ENCODE data around the gene FAM131C.
A peak's percentile ranks its signal among the peaks of the same experiment; 100 is the strongest.
"Not testable (repeated sequence)": the region's sequence is repeated elsewhere in the genome, so short reads cannot be mapped to it uniquely, and the experiment has no call there.

The FAM131C gene

DNA sequence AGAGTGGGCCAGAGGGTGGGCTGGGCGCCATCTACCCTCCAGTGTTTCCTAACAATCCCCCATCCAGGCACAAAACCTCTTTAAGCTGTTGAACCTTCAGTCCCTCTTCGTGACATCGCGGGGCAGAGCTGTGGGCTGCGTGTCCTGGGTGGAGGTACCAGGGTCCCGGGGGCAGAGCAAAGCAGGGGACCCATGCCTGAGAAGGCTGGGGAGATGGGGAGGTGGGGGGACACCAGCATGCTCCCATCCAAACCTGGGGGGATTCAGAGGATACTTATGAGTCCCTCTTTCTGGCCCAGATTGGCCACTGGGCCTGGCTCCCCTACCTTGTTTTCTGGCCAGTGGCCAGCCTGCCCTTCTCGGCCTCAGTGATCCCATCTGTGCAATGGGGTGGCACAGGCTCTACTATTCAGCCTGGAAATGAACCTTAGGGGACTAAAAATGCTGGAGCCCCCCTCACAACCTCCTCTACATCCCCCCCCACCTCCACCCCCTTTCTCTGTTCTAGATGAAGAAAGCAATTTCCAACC is 40.3 kb downstream of the FAM131C start:
- not testable (repeated sequence) for DNase-seq (ENCODE audit: low spot score)

DNA sequence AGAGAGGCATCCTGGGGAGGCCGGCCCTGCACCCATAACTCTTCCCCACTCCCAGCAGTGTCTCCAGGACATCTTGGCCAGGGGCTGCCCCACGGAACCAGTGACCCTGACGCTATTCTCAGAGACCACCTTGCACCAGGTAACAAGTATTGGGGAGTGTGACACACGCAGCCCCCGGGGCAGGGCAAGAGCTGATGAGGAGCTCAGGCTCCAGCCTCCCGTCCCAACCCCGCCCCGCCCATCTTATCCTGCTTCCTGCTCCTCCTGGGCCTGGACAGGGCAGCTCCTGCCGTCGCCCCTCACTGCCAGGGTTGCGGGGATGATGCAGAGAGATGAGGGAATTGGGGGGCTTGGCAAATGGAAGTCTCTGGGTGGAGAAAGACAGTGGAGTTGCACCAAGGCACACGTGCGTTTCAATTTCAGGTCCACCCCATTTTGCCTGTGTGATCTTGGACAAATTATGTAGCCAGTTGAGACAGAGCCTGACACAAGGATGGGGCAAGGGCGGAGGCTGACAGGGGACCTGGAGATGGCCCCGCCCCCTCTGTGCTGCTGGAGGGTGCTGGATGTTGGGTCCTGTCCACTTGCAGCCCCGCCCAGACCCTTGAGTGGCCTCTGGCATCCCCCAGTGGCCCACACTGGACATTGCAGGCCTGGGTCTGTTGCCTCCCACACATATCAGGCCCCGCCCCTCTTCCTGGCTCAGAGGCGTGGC is 40.9 kb downstream of the FAM131C start:
- peak; percentile 53 for DNase-seq (ENCODE audit: low spot score)

DNA sequence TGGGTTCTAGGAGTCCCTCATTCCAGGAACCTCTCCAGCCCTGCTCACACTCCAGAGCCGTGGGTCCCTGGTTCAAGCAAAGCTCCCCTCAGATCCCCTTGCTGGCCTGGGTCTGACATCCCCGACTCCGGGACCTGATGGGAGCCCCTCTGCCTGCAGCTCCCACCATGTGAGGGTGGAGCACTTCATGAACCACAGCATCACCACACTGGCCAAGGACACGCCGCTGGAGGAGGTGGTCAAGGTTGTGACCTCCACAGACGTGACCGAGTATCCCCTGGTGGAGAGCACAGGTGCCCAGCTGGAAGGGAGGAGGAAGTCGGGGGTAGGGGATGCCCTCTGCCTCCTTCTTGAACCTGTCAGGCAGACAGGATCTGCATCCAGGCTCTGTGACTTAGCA is 41.9 kb downstream of the FAM131C start:
- DNase-seq (ENCODE audit: low spot score), result no peak

DNA sequence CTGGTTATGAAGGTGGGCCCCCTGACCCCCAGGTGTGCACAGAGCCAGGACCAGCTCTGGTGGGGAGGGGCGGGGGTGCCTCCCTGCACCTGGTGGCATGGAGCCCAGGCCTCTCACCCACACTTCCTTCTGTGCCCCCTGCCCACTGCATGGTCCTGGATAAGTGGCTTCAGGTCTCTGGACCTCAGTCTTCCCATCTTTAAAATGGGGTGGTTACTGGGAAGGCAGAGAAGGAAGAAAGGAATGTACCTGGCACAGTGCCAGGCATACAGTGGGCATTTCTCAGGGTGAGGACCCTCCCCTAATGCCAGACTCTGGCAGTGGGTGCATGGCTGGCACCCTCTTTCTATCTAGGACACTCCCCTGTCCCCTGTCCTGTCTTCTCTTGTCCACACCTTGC is 44.2 kb downstream of the FAM131C start:
- DNase-seq (ENCODE audit: low spot score), result no peak

DNA sequence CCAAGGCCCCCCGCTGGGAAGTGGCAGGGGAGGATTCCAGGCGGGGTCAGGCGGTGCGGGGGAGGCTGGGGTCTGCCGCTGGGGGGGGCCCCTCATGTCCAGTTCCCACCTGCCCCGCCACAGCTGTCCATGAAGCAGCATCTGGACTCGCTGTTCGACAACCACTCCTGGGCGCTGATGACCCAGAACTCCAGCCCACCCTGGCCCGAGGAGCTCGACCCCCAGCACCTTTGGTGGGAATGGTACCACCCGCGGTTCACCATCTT is 44.5 kb downstream of the FAM131C start:
- not testable (repeated sequence) for DNase-seq (ENCODE audit: low spot score)

DNA sequence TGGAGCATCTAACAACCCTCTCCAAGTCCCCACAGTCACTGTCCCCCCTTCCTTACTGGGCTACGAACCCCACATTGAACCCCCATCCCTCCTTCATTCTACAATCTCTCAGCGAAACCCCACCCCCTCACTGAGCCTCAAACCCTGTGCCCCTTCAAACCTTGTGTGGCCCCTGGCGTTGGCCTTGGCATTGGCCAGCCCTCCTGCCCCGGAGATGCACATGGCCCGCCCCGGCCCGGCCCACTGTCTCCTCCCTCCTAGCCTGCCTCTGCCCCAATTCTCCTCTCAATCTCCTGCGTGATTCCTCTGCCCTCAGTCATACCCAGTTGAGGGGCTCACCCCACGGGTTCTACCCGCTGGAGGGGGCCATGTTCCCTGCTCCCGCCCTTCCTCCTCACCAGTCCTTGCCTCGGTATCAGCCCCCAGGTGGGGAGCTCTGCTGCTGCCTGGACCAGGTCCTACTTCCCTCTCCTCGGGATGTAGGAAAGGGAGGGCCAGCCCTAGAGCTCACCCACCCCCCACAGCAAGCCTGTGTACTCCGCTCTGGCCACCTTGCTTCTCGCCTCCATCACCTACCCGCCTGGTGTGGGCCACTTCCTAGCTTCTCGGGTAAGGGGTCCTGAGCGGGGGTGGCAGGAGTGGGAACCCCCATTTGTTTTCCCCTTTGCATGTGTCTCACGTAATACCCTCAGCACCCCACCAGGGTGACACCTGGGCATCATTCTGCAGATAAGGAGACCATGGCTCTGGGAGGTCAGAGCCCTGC is 45.0 kb downstream of the FAM131C start:
- no peak for DNase-seq (ENCODE audit: low spot score)

DNA sequence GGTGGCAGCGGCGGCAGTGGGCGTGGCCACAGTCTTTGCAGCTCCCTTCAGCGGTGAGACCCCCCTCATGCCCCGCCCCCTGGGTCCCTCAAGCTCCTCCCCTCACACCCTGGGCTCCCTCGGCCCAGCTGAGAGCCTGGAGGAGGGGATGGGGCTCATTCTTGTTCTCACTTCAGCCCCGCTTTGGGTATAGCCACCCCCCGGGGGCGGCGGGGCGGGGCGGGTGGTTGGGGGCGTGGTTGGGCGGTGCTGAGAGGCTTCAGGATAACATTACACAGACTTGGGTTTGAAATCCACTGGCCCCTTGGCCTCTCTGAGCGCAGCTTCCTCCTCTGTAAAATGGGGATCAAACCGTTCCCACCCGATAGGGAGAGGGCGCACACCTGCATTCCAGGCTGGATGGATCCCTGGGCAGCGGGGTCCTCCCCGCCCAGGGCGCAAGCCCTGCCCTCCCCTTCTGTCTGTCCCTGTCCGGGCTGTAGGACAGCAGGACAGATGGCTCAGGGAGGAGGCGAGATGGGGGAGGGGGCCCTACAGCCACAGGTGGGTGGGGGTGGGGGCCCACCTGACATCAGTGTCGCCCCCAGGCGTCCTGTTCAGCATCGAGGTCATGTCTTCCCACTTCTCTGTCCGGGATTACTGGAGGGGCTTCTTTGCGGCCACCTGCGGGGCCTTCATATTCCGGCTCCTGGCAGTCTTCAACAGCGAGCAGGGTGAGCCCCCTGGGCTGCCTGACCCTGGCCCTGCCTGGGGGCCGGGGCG is 46.5 kb downstream of the FAM131C start:
- no peak for DNase-seq (ENCODE audit: low spot score)

DNA sequence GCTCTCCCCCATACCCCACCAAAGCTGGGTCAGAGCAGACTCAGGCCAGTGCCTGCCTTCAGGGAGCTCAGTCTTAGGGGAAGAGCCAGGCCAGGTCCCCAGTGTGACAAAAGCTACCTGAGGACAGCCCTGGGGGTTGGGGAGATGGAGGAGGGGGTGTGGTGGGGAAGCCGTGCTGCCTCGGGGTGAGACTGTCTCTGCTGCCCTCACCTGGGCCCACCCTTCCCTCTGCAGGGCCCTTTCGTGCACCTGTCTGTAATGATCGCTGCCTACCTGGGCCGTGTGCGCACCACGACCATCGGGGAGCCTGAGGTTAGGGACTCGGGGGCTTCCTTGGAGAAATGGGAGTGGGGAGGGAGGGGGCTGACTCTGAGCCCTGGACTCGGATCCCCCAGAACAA is 47.1 kb downstream of the FAM131C start:
- DNase-seq (ENCODE audit: low spot score), result not testable (repeated sequence)

DNA sequence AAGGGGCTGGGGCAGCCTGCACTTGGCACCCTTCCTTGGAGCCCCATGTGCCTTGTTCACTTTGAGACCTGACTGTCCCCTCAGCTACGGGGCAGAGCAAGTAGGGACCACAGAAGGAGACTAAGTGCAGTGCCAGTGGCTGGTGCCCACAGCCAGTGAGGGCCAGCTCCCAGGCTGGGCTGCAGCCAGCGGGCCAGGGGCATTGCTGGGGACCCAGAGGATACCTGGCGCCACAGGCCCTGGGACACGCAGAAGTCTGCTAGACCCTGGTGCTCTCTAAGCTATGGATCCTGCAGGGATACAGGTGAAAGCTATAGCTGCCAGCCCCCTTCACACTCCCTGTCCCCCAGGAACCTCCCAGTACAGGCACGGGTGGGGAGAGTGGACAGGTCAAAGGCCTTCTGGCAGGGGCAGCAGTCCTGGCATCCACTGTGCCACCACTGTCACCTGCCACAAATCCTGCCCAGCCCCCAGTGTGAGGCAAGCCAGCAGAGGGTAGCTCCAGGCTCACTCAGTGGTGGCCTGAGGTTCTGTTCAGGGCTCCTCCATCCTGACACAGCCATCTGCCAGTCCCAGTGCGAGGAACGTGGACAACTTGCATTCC is 50.3 kb downstream of the FAM131C start:
- DNase-seq (ENCODE audit: low spot score), result no peak

DNA sequence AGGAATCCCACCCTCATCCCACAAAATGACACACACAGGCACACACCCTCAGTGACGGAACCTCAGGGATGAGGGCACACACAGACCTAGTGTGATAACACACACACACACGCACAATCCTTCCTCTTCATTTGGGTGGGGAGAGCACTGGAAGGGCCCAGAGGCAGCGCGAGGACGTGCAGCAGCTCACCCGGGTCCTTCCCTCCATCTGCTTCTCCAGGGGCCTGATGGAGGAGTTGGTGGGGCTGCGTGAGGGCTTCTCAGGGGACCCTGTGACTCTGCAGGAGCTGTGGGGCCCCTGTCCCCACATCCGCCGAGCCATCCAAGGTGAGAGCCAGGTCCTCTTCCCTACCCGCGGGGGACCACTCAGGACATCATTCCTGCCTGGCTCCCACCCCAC is 51.1 kb downstream of the FAM131C start:
- DNase-seq (ENCODE audit: low spot score), result no peak

DNA sequence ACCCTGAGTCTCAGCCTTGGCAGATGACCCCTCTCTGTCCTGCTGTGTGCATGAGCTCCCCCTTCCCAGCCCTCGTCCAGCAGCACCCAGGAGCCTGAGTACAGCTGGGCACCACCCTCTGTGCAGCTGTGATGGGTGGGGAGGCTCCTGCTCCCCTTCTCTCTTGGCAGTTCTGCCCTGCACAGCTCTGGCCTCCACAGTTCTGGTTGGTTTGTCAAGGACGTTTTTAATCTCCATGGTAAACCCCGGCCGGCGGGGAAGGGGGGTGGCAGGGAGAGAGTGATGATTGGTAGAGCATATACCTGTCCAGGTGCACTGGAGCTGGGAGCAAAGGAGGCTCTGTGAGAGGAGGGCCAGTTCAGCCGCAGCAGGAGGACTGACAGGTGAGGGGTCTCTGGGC is 51.8 kb downstream of the FAM131C start, which contains the start of gene CLCNKA:
Gene CLCNKA, plus strand, starts transcription at position 356 of the 400 bp plus-strand sequence. CDS start 584 bp downstream, outside the sequence.
- DNase-seq (ENCODE audit: low spot score), result no peak

DNA sequence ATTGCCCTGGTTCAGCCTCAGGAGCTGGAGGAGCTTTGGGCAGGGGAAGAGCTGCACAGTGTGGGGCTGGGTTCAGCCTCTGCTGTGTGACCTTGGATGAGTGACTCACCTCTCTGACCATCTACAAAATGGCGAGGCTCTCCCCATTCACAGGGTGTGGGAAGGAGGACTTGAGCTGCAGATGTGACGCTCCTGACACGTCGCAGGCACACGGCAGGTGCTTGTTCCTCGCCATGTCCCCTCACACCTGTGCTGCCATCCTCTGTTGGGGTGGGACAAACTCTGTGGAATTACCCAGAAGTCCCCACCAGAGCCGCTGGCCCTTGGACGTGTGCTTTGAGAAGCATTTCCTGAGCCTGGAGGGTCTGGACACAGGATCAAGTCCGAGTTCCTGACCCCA is 52.6 kb downstream of the FAM131C start:
- not testable (repeated sequence) for DNase-seq (ENCODE audit: low spot score)

DNA sequence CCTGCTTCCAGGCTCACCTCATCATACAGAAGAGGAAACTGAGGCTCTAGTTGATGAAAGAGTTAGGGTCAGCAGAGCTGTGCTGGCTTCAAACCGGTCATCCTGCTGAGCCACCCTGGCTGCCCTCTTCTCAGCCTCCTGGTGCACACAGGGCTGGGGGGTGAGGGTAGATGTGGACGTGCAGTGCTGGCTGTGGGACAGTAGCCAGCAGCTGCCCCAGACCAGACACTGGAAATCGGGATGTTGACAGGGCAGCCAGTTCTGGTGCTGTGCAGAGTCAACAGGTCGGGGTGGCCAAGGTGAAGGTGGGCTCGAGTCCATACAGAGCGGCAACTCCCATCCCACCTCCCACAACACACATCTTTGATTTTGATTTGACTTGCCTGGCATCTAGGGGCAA is 53.1 kb downstream of the FAM131C start:
- DNase-seq (ENCODE audit: low spot score), result no peak

DNA sequence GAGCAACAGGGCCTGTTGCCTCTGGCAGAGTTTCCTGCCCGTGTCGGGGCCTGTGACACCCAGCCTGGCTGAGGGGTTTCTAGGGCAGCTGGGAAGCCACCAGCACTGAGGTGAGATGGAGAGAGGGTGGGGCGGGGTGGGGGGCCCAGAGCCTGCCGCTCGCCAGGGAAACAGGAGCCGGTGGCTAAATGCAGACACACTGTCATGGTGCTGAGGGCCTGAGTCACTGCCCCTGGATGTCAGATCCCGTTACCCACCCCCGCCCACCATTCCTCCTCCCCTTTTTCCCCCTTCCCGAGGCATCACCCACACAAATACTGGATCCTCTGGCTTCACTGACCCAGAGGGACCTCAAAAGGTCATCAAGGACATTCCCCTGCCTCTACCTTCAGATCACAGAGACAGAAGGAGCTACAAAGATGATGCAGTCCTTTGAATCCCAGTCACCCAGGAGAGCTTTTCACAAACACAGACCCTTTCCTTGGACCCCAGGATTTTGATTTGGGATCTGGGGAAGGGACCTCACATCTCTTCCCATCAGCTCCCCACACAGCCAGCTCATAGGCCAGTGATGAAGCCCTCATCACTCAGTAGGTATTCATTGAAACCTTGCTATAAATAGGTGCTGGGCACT is 53.7 kb downstream of the FAM131C start:
- no peak for DNase-seq (ENCODE audit: low spot score)

DNA sequence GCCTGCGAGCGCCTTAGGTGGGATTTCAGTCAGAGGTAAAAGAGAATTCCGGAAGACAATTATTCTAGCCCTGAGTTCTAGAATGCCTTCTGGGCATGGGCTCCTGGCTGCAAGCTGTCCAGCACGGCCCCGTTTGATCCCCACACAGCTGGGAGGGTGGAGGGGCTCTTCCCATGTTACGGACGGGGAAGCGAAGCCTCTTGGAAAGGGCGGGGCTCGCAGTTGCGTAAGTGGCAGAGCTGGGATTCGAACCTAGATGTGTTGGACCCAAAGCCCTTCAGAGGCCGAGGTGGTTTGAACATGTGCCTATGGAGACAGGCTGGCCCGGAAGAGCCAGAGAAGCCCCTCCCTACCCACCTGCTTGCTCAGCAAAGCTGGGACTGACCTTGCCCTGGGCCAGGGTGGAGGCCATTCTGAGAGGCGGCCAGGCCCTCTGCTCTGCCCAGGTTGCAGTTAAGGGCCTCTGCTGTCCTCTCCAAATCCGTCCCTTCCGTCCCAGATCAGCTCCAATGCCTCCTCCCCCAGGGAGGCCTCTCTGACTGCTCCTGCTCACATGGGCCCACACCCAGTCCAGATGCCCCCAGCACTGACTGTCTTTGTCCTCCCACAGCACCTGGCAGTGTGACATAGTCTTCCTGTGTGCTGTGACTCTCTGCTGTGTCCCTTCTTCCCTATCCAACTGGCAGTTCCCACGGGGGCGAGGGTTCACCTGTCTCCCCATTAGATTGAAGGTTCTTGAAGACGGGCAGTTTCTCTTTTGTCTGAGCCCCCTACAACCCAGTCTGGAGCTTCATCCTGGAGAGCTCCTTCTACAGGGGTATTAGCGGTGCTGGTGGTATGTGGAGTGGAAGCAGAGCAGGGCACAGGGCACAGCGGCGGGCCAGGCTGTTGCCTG is 54.5 kb downstream of the FAM131C start:
- no peak for DNase-seq (ENCODE audit: low spot score)

DNA sequence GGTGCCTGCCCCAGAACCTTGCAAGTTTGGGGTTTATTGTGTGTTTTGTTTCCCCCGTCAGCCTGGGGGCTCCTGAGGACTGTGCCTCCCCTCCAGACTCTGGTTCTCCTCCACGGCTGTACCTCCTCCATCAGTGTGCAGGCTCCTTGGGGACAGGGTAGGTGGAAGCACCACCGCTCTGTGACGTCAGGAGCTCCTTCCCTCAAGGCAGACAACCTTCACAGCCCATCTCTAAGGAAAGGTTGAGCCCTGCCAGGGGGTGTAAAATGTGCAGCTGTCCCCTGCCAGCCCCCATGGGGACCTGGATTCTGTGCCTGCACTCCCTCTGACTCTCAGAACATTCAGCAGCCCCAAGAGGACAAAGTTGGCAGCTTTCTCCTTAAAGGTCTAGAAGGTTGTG is 55.1 kb downstream of the FAM131C start:
- DNase-seq (ENCODE audit: low spot score), result no peak

DNA sequence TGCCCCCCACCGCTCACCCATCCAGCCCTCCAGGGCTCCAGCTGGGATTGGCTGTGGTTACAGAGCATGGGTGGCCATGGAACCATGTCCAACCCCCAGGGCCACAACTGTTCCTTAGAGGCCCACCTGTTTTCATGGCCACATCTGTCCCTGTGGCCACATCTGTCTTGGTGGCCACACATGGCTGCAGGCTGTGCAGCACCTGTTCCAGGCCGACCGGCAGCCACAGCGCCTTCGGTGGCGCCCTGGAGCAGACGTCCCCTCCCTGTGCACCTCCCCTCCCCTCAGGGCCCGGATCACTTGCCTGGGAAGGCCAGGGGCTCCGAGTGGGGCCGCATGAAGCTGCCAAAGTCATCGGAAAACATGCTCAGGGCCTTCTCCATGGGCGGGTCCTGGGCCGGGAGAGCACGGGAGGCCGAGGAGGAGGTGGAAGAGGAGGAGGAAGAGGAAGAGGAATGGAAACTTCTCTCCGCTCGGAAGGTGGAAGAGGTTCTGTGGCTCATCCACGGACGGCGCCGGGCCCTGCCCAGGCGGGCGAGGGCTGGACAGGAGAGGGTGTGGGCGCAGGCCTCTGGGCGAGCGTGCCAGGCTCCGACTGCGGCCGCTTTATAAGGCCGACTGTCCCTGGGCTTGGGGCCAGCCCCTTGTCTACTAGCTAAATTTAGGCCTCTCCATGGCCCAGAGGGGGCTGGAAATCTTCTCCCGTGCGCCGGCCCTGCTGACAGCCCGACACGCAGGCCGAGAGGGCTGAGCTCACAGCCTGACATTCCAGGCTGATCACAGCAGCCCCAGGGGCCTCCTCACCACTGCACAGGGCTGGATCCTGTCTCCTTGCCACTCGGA is 55.8 kb downstream of the FAM131C start, which contains the start of gene HSPB7:
Gene HSPB7, minus strand, starts transcription at position 583 of the 843 bp plus-strand sequence. Its CDS starts 80 bp downstream, at position 503.
- DNase-seq (ENCODE audit: low spot score), result no peak

DNA sequence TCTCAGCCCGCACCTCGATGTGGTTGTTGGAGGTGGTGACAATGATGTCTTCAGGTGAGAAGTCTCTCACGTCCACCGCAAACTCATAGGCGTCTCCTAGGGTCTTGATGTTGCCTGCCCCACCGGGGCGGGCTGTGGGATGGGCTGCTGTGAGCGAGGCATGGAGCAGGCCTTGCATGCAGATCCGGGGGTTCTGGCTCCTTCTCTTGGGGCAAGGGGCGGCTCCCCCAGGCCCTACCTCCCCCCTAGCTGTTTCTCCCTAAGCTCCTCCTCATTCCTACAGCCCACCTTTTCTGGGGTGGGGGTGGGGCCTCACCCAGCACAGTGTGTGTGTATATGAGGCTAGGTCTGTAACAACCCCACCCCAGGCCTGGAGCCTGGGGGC is 56.4 kb downstream of the FAM131C start:
- no peak for DNase-seq (ENCODE audit: low spot score)

DNA sequence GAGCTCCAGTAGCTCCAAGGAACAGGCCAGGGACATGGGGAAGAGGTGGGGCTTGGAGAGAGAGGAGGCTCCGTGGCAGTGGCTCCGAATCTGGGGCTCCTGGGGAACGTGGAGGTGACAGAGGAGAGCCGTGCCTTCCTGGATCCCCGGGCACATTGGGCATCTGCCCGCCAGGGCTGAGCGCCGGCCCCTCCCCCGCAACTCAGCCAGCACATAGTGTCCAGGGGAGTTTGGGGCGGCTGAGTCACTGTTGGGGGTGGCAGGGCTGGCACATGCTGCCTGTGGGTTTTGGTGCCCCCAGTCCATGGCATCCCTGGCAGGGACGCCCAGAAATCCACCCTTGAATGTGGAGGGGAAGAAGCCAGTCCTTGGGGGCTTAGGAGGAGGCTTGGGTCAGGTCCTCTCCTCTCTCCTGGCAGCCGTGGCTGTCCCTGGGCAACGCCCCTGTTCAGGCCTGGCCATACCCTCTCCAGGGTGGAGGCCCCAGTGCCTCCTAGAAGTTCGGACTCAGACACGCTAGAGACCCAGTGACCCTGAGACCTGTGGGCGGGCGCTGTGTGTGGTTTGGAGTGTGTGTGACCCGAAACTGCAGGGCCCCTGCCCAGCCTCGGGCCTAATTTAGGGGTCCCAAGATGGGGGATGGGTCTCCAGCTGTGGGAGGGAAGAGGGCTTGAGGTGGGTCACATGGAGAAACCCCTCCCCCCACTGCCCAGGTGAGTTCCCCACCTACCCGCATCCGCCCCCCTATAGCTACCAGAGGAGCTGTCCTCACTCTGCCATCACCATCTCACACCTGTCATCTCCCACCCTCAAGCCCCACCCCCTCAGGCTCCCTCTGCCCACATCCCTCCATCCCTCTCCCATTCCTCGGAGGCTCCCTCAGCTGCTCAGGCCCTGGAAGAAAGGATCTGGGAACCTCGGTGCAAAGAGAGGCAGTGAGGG is 57.2 kb downstream of the FAM131C start:
- no peak for DNase-seq (ENCODE audit: low spot score)
